Measurements from ENCODE around the gene VWA3A. TPM values are rescaled to one million over a fixed set of nuclear protein-coding genes. Genes with fewer than 3 reads are reported as not detected.
"Not testable (repeated sequence)": the region's sequence is repeated elsewhere in the genome, so short reads cannot be mapped to it uniquely, and the experiment has no call there.

The VWA3A gene, protein sequence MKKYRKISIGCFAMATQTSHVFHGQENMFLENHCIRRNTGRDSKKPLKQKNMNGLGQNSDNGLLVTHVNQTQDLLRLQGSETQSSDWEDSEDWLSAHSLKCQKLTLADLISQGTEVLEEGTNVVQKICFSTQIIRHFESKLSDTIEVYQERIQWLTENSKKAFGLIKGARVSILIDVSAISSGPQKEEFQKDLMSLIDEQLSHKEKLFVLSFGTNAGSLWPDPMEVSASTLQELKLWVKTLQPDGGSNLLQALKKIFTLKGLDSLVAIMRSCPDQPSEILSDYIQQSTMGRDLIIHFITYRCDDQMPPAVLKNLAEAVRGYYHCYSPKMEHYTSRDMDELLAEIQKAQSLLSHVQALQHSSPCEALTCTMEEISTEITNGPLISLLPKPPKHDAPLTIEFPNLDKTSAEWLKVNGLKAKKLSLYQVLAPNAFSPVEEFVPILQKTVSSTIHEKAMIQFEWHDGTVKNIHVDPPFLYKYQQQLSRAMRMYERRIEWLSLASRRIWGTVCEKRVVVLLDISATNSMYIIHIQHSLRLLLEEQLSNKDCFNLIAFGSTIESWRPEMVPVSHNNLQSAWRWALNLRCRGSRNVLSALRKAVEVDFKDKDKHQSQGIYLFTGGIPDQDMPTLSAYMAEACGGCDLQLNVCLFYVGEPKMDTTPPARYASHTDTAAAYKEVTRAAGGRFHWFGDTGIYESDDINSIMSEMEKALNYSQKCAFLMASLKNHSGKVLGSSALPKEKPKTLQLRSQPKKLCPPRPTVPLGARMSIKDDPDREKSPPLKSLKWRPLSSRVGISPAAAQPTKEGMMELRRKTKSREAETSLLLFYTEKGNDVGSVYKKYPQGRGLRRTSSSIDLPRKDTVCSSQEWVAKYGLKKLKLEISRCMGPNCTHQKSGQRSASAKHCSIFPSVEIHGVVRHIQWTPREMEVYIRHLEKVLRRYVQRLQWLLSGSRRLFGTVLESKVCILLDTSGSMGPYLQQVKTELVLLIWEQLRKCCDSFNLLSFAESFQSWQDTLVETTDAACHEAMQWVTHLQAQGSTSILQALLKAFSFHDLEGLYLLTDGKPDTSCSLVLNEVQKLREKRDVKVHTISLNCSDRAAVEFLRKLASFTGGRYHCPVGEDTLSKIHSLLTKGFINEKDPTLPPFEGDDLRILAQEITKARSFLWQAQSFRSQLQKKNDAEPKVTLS
- total RNA-seq: 0.55 TPM
- long read RNA-seq: 0 reads

DNA sequence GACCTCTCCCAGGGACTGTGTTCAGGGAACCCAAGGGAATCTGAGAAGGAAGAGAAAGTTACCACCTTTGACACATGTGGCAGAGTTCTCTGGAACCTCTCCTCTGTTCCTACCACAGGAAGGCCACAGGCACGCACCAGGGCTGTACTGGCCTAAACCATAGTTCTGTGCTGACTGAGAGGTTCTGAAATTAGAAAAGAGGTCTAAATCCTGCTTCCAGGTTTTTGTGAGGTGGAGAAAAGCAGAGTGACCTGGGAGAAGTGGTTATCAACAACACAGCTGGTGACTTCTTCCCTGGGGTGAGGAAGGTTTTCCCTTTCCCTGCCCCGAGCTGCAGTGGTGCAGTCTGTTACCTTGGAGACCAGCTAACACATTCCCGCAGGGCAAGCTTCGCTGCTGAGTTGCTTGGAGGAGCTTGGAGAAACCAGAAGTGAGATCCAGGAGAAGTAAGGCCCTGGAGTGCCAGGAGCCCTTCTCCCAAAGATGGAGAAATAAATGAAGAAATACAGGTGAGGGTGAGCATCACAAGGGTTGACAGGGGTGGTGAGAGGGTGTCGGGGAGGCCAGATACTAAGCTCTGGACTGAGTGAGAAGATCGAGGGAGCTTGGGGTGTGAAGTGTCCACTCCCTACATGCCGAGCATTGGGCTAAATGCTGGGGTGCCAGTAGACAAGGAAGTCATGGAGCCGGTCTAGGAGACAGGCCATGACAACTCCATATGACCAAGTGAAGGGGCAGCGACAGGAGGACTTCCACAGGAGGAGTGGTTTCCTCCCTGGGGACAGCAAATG lies at the start of gene VWA3A:
Gene VWA3A, plus strand, starts transcription at position 399 of the 791 bp plus-strand sequence. Its CDS starts 97 bp downstream, at position 496.
- no peak for DNase-seq (ENCODE audit: low spot score)

DNA sequence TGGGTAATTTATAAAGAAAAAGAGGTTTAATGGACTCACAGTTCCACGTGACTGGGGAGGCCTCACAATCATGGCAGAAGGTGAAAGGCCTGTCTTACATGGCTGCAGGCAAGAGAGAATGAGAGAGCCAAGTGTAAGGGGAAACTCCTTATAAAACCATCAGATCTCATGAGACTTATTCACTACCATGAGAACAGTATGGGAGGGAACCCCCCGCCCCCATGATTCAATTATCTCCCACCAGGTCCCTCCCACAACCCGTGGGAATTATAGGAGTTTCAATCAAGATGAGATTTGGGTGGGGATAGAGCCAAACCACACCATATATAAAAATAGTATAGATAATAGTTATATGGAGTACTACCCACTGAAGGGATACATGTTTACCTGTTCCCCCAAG lies 48.5 kb upstream of the VWA3A start:
- DNase-seq (ENCODE audit: low spot score): not testable (repeated sequence)

DNA sequence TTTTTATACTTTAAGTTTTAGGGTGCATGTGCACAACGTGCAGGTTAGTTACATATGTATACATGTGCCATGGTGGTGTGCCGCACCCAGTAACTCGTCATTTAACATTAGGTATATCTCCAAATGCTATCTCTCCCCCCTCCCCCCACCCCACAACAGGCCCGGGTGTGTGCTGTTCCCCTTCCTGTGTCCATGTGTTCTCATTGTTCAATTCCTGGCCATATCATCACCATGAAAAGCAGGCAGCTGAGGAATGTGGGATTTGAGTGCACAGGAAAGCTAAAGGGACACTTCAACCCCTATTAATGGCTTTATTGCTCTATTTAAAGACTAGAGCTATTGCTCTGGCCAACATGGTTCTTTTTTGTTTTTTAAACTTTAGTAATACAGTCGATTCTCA lies 46.5 kb upstream of the VWA3A start:
- not testable (repeated sequence) for DNase-seq (ENCODE audit: low spot score)

DNA sequence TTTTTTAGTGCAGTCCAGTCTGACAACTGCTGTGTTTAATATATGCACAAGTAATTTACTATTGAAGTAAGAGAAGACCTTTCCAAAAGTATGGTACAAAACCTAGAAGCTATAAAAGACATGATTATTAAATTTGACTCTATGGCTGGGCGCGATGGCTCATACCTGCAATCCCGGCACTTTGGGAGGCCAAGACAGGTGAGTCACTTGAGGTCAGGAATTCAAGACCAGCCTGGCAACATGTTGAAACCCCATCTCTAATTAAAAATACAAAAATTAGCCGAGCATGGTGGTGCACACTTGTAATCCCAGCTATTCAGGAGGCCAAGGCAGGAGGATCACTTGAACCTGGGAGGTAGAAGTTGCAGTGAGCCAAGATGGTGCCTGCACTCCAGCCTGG lies 41.4 kb upstream of the VWA3A start:
- DNase-seq (ENCODE audit: low spot score): no peak

DNA sequence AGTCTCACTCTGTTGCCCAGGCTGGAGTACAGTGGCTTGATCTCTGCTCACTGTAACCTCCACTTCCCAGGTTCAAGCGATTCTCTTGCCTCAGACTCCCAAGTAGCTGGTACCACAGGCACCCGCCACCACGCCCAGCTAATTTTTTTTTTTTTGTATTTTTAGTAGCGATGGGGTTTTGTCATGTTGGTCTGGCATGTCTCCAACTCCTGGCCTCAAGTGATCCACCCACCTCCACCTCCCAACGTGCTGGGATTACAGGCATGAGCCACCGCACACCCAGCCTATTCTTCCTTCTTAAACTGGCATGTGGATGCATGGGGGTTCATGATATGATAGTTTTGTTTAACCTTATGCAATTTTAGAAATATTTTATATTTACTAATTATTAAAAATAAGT lies 39.4 kb upstream of the VWA3A start:
- no peak for DNase-seq (ENCODE audit: low spot score)

DNA sequence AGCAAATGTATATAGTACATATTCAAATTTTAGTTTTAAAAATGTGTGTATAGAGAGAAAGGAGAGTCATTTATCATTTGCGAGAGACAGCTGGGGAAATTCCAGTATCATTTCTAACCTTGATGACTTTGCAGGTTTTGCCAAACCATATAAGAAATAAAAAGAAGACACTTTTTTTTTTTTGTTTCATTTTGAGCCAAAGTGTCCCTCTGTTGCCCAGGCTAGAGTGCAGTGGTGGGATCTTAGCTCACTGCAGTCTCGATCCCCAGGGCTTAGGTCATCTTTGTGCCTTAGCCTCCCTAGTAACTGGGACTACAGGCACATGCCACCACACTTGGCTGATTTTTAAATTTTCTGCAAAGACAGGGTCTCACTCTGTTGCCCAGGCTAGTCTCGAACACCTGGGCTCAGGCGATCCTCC lies 38.4 kb upstream of the VWA3A start:
- no peak for DNase-seq (ENCODE audit: low spot score)

DNA sequence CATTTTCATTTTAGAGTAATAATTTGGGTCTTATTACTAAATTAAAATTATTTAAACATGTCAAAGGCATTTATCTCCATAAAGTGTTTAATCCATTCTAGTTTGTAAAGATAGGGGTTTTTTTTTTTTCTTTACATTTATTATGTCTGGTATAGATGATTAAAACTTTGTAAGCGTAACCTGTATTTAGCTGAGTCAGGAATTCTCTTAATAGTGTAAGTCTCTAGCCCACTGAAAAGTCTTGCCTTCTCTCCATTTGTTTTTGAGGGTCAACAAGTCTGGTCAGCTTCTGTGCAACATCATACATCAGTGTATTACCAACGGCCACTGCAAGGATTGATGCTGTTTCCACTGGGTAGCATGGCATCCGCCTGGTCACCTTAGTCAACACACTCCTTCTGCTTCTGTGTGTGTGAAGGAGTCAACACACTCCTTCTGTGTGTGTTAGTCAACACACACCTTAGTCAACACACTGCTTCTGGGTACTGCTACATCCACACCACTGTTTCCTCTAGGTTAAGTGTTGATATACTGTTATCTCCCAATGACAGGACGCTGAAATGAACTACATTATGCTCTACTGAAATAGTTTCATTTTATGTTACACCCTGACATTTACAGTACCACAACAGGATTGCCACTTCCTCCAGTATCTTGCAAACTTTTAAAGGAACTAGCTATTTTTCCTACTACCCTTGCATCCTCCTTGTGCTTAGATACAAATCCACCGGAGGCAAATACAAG lies 37.3 kb upstream of the VWA3A start:
- no peak for DNase-seq (ENCODE audit: low spot score)

DNA sequence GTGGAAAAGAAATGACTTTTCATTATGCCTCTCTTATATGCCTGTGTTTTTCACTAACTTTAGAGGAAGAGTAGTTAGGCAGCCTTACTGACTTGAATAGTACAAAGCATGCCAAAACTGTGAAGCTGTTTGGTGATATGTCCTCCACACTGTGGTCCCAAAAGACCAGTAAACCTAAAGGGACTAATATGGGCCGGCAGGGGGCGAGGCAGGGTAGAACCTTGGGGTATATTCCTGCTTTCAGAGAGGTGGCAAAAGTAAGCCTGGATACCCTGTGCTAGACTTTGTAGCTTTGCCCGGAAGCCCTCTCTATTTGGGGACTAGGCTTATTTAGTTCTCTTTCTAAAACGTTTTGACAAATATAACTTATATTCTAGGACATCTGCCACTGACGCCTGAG lies 36.5 kb upstream of the VWA3A start:
- no peak for DNase-seq (ENCODE audit: low spot score)

DNA sequence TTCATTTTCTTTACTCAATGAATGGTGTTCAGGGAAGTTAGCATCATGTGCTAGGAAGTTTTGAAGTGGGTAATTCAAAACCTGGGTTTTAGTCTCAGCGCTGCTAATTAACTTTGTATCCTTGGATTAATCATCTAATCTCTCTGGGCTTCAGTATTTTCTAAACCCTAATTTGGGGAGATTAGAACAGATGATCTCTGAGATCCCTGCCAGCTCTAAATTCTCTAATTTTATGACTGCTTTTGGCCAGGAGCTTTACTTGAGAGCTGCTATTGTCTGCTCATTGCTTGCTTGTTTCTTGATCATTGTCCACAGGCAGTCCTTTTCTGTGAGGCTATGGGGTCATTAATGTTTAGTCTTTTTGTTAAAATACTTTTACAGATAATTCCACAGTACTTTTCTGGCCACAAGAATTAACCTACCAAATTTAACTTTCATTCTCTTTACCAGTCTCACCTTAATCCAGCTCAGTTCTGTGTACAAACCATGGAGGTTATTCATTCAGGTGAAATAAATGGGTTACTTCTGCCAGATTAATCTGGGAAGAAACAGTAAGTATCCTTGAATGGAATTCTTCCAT lies 28.4 kb upstream of the VWA3A start:
- no peak for DNase-seq (ENCODE audit: low spot score)

DNA sequence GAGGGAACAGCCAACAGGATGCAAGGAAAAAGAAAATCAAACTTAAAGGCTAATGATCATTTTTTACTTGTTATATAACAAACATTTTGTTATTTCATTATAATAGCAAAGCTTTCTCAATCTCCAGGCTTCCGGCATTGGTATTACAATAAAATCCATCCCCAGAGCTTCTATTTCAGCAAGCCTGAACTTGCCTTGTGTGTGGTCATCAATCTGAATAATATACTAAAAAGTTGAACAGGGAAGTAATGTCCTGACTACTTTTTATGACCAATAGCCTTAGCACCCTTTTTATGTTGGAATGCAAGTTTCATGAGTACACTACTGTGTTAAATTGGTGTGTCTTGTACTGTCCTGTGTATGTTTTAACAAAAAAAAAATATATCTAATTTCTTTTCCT lies 27.1 kb upstream of the VWA3A start:
- DNase-seq (ENCODE audit: low spot score): no peak

DNA sequence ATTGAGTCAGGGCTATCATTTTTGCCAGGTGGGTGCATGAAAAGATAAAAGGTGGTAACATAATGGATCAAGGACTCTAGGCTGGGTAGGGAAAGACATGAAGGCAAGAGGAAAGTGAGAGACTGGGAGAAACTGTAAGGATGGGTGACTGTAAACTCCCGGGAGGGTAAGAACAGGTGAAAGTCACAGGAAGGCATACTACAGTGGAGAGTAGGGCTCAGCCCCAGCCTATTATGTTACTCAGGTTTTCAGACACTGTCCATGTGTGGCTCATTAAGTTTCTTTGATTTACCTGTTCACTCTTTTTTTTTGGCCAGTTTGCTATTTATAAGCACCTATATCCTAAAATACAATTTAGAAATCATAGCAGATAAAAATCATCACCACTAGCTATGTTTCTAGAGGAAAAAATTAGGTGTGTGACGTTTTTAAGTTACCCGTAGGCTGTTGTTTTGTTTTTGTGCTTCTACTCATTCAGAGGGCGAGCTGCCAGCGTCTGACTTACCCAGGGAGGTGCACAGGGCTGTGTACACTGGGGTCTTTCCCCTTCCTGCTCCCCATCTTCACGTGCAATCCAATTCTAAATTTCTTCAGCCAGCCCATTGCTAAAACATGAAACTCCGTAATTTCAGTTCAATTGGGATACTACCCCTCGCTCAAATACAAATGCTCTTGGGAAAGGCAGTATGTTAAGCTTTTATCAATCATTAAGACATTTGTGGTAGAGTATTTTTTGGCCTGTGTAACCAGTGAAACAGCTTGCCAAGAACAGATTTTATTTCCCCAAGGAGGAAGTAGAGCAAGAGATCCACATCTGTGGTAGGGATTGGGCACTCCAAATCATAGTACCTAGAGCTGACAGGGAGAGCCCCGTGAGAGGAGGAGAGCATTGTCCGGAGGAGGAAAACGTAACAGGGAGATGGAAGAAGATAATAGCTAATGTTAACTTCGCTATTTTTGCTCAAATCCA lies 21.7 kb upstream of the VWA3A start:
- no peak for DNase-seq (ENCODE audit: low spot score)

DNA sequence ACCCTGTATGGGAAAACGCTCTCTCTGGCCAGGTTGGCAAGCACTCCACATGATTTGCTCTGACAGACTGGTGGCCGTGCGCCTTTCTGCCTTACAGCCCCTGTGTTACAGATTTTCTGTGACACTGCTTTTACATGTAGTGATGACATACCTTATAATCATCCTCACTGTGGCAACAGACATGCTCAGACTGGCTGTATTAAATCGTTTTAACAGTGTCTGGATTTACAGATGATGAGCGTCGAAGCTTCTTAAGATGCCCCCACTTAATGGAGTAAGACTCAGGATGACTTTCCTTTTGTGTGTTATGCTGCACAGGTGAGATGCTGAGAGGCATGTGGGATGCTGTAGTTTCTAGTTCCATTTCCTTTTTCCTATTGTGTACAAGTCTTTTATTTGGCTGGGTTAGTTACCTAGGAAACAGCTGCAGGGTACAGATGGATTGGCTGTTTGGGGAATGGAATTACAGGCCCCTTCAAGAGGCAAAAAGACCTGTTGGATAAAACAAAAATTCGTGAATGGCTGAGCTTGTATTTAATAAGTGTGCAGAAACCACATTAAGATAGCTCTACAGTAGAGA lies 20.9 kb upstream of the VWA3A start:
- no peak for DNase-seq (ENCODE audit: low spot score)

DNA sequence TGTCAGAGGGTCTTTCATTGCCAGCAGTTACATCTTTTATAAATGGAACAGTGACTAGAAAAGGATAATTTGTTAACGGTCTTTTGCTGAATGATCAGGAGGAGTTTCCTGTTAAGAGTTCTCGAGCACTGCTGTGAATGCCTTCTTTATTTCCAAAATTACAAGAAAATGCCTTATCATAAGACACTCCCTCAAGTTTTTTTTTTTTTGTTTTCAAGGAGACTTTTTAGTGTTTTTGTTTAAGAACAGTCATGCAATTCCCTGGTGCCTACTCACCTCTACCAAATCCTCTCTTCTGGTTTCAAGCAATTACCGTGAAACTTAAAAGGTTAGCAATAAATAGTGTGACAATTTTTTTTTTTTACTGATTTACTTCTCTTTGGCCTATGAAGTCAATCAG lies 19.0 kb upstream of the VWA3A start:
- no peak for DNase-seq (ENCODE audit: low spot score)

DNA sequence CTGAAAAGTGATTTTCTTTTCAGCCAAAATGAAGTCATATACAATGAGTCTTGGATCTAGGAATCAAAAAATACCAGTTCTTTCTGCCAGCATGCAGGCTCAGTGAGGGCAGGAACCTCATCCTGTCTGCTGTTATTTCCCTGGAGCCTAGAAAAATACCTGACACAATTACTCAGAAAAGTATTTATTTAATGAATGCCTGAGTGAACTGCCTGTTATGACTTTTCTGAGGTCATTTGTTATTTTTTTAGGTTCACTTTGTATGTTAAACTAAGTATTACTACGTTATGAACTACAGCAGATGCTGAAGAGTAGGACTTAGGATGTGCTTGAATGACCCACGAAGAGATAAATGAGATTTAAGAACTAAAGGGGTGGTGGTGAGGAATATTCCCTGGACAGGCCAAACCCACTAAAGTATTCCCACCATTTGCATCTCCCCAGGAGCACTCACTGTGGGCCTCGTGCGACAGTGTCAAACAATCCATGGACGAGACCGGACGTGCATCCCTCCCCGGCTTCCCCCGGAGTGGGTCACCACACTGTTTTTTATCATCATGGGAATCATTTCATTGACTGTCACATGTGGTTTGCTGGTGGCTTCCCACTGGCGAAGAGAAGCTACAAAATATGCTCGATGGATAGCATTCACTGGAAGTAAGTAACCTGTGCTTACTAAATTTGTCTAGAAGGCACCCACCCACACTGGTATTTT lies 17.1 kb upstream of the VWA3A start:
- no peak for DNase-seq (ENCODE audit: low spot score)

DNA sequence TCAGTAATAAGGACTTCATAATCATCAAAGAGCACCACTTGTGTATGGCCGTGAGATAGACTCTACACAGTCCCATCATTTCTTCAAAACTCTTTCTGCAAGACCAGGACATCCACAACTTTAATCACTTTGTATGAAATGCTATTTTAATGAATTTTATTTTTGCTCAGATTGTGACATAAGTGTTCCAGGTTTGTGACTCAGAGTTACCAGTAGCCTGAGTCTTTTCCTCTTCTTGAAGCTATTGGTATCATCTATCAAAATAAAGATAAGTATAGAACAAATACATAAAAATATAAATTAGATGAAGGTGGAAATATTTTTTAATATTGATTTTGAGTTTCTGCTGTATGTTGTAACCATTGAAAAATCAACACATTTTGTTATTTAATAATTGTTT lies 16.6 kb upstream of the VWA3A start:
- DNase-seq (ENCODE audit: low spot score): no peak

DNA sequence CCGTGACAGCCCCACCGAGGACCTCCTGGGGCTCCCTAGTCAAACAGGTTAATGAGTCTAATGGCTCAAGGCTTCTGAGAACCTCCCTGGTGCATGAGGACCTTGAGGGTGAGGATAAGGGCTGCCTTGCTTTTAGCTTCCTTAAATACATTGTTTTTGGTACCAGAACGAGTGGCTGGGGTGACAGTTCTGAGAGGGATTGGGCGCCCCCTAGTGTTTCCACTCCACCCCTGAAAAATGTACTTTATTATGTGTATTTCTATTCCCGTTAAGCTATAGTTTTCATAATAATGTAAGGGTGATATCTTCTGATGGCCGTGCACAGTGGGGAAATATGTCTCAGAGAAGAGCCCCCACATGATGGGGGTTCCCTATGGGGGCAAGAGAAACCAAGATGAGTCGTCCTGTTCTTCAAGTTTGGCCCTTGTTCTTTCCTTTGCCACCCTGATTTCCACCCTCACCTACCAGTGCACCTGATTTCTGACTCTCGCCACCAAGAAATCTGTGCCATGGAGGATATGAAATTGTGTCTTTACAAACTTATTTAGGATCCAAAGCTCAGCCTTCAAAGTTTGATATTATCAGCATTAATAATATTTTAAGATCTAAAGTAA lies 14.5 kb upstream of the VWA3A start:
- no peak for DNase-seq (ENCODE audit: low spot score)

DNA sequence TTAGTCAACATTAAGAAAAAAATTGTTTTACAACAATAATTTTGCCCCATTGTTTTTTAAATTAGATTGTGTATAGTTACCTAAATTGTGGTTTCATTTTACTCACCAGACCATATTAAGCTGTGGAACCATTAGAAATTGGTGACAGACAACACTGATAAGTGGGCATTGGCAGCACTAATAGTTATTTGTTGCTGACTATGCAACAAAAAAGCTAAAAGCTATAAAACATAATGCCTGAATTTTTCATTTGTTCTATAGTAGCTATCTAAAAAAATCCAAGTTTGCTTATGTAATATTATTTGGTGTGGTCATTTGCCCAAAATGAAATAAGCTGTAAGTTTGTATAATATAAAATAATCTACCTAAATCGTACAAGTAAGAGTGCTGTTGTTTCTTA lies 13.7 kb upstream of the VWA3A start:
- DNase-seq (ENCODE audit: low spot score): no peak

Measured in mesenteric fat pad (tissue), 1 donor.